HepG2 (cell line): Measurements from ENCODE around the gene ABCB10. TPM values are rescaled to one million over a fixed set of nuclear protein-coding genes. Genes with fewer than 3 reads are reported as not detected.

Source experiments
- FLYWCH1 ChIP-seq: sonication (generic); formaldehyde crosslinking; IDR thresholded peaks from 2 replicates; pipeline ENCODE4 v1.8.1; 2023; ENCODE audit warnings: mild to moderate bottlenecking, missing genetic modification reagents
- FOXC1 ChIP-seq: sonication (generic); formaldehyde crosslinking; IDR thresholded peaks from 2 replicates; pipeline ENCODE4 v1.8.0; 2022; ENCODE audit warnings: mild to moderate bottlenecking, missing genetic modification reagents, borderline replicate concordance
- GPBP1L1 ChIP-seq: sonication (generic); formaldehyde crosslinking; IDR thresholded peaks from 2 replicates; pipeline ENCODE4 v1.5.0; 2020; ENCODE audit warnings: mild to moderate bottlenecking, missing genetic modification reagents
- PHF20 ChIP-seq: sonication (generic); formaldehyde crosslinking; IDR thresholded peaks from 2 replicates; pipeline ENCODE4 v1.5.0; 2020; ENCODE audit warnings: mild to moderate bottlenecking, missing genetic modification reagents
- POLR2AphosphoS2 ChIP-seq: IDR thresholded peaks from 2 replicates; pipeline ENCODE4 v1.6.1; 2011; ENCODE audit warnings: low read depth, low read length, improper control_type of control experiment
- RERE ChIP-seq: IDR thresholded peaks from 2 replicates; pipeline ENCODE4 v1.6.1; 2016; ENCODE audit warnings: low read depth, missing genetic modification reagents, missing compliant biosample characterization
- RNF2 ChIP-seq: fragments of 450-650 bp; conservative IDR thresholded peaks from 2 replicates; pipeline ENCODE4 v1.6.1; 2016; ENCODE audit warnings: low read depth
- TEAD2 ChIP-seq: sonication (generic); formaldehyde crosslinking; IDR thresholded peaks from 2 replicates; pipeline ENCODE4 v1.9.0; 2021; ENCODE audit warnings: missing genetic modification reagents
- TP53 ChIP-seq: sonication (generic); formaldehyde crosslinking; conservative IDR thresholded peaks from 2 replicates; pipeline ENCODE4 v1.4.0; 2020; ENCODE audit warnings: missing genetic modification reagents
- YEATS4 ChIP-seq: sonication (generic); formaldehyde crosslinking; IDR thresholded peaks from 2 replicates; pipeline ENCODE4 v1.4.0; 2020; ENCODE audit warnings: missing genetic modification reagents, borderline replicate concordance
- ZBTB25 ChIP-seq: IDR thresholded peaks from 2 replicates; pipeline ENCODE4 v1.6.1; 2018; ENCODE audit warnings: missing genetic modification reagents
- ZBTB26 ChIP-seq: IDR thresholded peaks from 2 replicates; pipeline ENCODE4 v1.6.1; 2016; ENCODE audit warnings: missing compliant biosample characterization, missing genetic modification reagents, borderline replicate concordance
- ZFY ChIP-seq: sonication (generic); formaldehyde crosslinking; IDR thresholded peaks from 2 replicates; pipeline ENCODE4 v1.4.0; 2020; ENCODE audit warnings: missing genetic modification reagents
- ZKSCAN1 ChIP-seq: fragments of 150-350 bp; IDR thresholded peaks from 2 replicates; pipeline ENCODE4 v1.6.1; 2014; ENCODE audit warnings: low read length
- ZNF251 ChIP-seq: sonication (generic); formaldehyde crosslinking; IDR thresholded peaks from 2 replicates; pipeline ENCODE4 v1.9.0; 2021; ENCODE audit warnings: mild to moderate bottlenecking, missing genetic modification reagents
- ZNF615 ChIP-seq: sonication (generic); formaldehyde crosslinking; IDR thresholded peaks from 2 replicates; pipeline ENCODE4 v1.5.0; 2020; ENCODE audit warnings: mild to moderate bottlenecking, missing genetic modification reagents, borderline replicate concordance
- ZNF747 ChIP-seq: sonication (generic); formaldehyde crosslinking; IDR thresholded peaks from 2 replicates; pipeline ENCODE4 v1.8.1; 2023; ENCODE audit warnings: missing genetic modification reagents, mild to moderate bottlenecking, borderline replicate concordance
- ZNF775 ChIP-seq: sonication (generic); formaldehyde crosslinking; IDR thresholded peaks from 2 replicates; pipeline ENCODE4 v1.4.0; 2020; ENCODE audit warnings: missing genetic modification reagents, mild to moderate bottlenecking, moderate library complexity, borderline replicate concordance
- ZNF850 ChIP-seq: sonication (generic); formaldehyde crosslinking; conservative IDR thresholded peaks from 2 replicates; pipeline ENCODE4 v1.9.0; 2021; ENCODE audit warnings: mild to moderate bottlenecking, missing genetic modification reagents
- polyA plus RNA-seq, 8 experiments: library from polyadenylated mRNA; depleted of rRNA in 3 of 8; stranded (reverse) in 7 of 8; unstranded in 1 of 8; fragments of >200 nt; fragmentation: Illumina TruSeq in 4 of 8; extraction: Trizol in 4 of 8; gene quantifications; 2 replicates each; pipeline versions ENCODE4 v1.2.1 to v1.2.3, GENCODE V29; 2011 to 2016; ENCODE audit warnings: low read depth in 4 of 8, missing spikeins in 1 of 8, mixed read lengths in 1 of 8; ENCODE audit not compliant: insufficient read depth in 1 of 8
- total RNA-seq, 5 experiments: library from RNA; depleted of rRNA; stranded (reverse); fragments of >200 nt; fragmentation: Illumina TruSeq; extraction: Trizol; gene quantifications; 2 replicates each; pipeline ENCODE4 v1.2.3, GENCODE V29; 2016; ENCODE audit warnings: low read depth in 1 of 5

The ABCB10 gene
- total and polyA plus RNA-seq, 2 of the 13 experiments (the other 11 are each of a cell fraction or from before 2014, with no cell fraction given): 11.2 to 28.9 TPM

- TF ChIP-seq RERE (CRISPR knock-in tag) (no peak), ZNF850 (CRISPR knock-in tag) (no peak), ZNF615 (CRISPR knock-in tag) (no peak), RNF2 (peak; percentile 26; the same call in 1 of the 2 replicates), ZNF251 (CRISPR knock-in tag) (0 out of 2 replicates have a peak, but pooled peaks have one; percentile 10), PHF20 (CRISPR knock-in tag) (peak; percentile 68), YEATS4 (peak; percentile 77), ZFY (CRISPR knock-in tag) (peak; percentile 90), ZKSCAN1 (no peak), FLYWCH1 (CRISPR knock-in tag) (no peak), ZBTB26 (no peak), POLR2AphosphoS2 (no peak), ZNF747 (CRISPR knock-in tag) (peak; percentile 87; the same call in 1 of the 2 replicates), TP53 (peak; percentile 79), ZNF775 (CRISPR knock-in tag) (no peak), TEAD2 (no peak), GPBP1L1 (CRISPR knock-in tag) (no peak), ZBTB25 (CRISPR knock-in tag) (peak; percentile 93), FOXC1 (CRISPR knock-in tag) (peak; percentile 78)
Observed at GRCh38 chr1:229558460-229559335, at the start of gene ABCB10 (continued).
